HEK293 (cell line): ENCODE measurements around the gene RBM4.
A peak's percentile ranks its signal among the peaks of the same experiment; 100 is the strongest.

Experiments
- CTCF ChIP-seq: fragments of 450-650 bp; formaldehyde crosslinking; IDR thresholded peaks from 2 replicates; pipeline ENCODE4 v1.5.1; 2016; ENCODE audit warnings: missing biosample characterization, missing genetic modification characterization
- HIC1 ChIP-seq: fragments of 450-650 bp; formaldehyde crosslinking; IDR thresholded peaks from 2 replicates; pipeline ENCODE4 v1.5.1; 2016; ENCODE audit warnings: missing biosample characterization, missing genetic modification characterization
- IKZF3 ChIP-seq: fragments of 450-650 bp; IDR thresholded peaks from 2 replicates; pipeline ENCODE4 v1.5.0; 2018; ENCODE audit warnings: missing biosample characterization, mild to moderate bottlenecking, missing genetic modification characterization, moderate library complexity
- KLF1 ChIP-seq: fragments of 450-650 bp; formaldehyde crosslinking; IDR thresholded peaks from 2 replicates; pipeline ENCODE4 v1.5.1; 2016; ENCODE audit warnings: missing biosample characterization, missing genetic modification characterization
- KLF8 ChIP-seq: fragments of 450-650 bp; formaldehyde crosslinking; IDR thresholded peaks from 2 replicates; pipeline ENCODE4 v1.5.1; 2016; ENCODE audit warnings: missing biosample characterization, missing genetic modification characterization
- KLF9 ChIP-seq: fragments of 450-650 bp; formaldehyde crosslinking; IDR thresholded peaks from 2 replicates; pipeline ENCODE4 v1.5.1; 2016; ENCODE audit warnings: missing biosample characterization, missing genetic modification characterization, low read depth
- PRDM6 ChIP-seq: fragments of 450-650 bp; formaldehyde crosslinking; IDR thresholded peaks from 2 replicates; pipeline ENCODE4 v1.5.1; 2017; ENCODE audit warnings: missing biosample characterization, missing genetic modification characterization
- SALL2 ChIP-seq: fragments of 450-650 bp; formaldehyde crosslinking; IDR thresholded peaks from 2 replicates; pipeline ENCODE4 v1.5.0; 2017; ENCODE audit warnings: missing biosample characterization, mild to moderate bottlenecking, missing genetic modification characterization, borderline replicate concordance
- TCF7L2 ChIP-seq: IDR thresholded peaks from 2 replicates; pipeline ENCODE4 v1.6.1; 2011; ENCODE audit warnings: low read depth, mild to moderate bottlenecking, inconsistent platforms, low read length, moderate library complexity, borderline replicate concordance
- WT1 ChIP-seq: fragments of 450-650 bp; formaldehyde crosslinking; IDR thresholded peaks from 2 replicates; pipeline ENCODE4 v1.5.1; 2016; ENCODE audit warnings: missing biosample characterization, missing genetic modification characterization
- ZBTB11 ChIP-seq: fragments of 450-650 bp; formaldehyde crosslinking; conservative IDR thresholded peaks from 2 replicates; pipeline ENCODE4 v1.5.1; 2016; ENCODE audit warnings: low read depth, missing biosample characterization, missing genetic modification characterization
- ZBTB20 ChIP-seq: fragments of 450-650 bp; formaldehyde crosslinking; IDR thresholded peaks from 2 replicates; pipeline ENCODE4 v1.5.1; 2016; ENCODE audit warnings: missing biosample characterization, missing genetic modification characterization
- ZBTB49 ChIP-seq: fragments of 450-650 bp; formaldehyde crosslinking; IDR thresholded peaks from 2 replicates; pipeline ENCODE4 v1.5.1; 2016; ENCODE audit warnings: missing biosample characterization, missing genetic modification characterization, low read depth
- ZBTB6 ChIP-seq: fragments of 450-650 bp; formaldehyde crosslinking; IDR thresholded peaks from 2 replicates; pipeline ENCODE4 v1.5.1; 2017; ENCODE audit warnings: missing biosample characterization, missing genetic modification characterization
- ZBTB7A ChIP-seq: fragments of 450-650 bp; formaldehyde crosslinking; IDR thresholded peaks from 2 replicates; pipeline ENCODE4 v1.5.1; 2016; ENCODE audit warnings: low read depth, missing biosample characterization, missing genetic modification characterization
- ZNF140 ChIP-seq: fragments of 450-650 bp; formaldehyde crosslinking; IDR thresholded peaks from 2 replicates; pipeline ENCODE4 v1.5.1; 2016; ENCODE audit warnings: missing biosample characterization, missing genetic modification characterization
- ZNF175 ChIP-seq: fragments of 450-650 bp; formaldehyde crosslinking; IDR thresholded peaks from 2 replicates; pipeline ENCODE4 v1.5.1; 2016; ENCODE audit warnings: missing biosample characterization, missing genetic modification characterization
- ZNF18 ChIP-seq: fragments of 450-650 bp; formaldehyde crosslinking; IDR thresholded peaks from 2 replicates; pipeline ENCODE4 v1.5.1; 2016; ENCODE audit warnings: missing biosample characterization, missing genetic modification characterization
- ZNF19 ChIP-seq: fragments of 450-650 bp; formaldehyde crosslinking; IDR thresholded peaks from 2 replicates; pipeline ENCODE4; 2016; ENCODE audit warnings: missing biosample characterization, missing genetic modification characterization, low read depth
- ZNF24 ChIP-seq: fragments of 450-650 bp; formaldehyde crosslinking; IDR thresholded peaks from 2 replicates; pipeline ENCODE4 v1.5.1; 2016; ENCODE audit warnings: missing biosample characterization, missing genetic modification characterization
- ZNF37A ChIP-seq: fragments of 450-650 bp; IDR thresholded peaks from 2 replicates; pipeline ENCODE4 v1.5.1; 2018; ENCODE audit warnings: missing biosample characterization, missing genetic modification characterization
- ZNF416 ChIP-seq: fragments of 450-650 bp; formaldehyde crosslinking; IDR thresholded peaks from 2 replicates; pipeline ENCODE4 v1.5.1; 2016; ENCODE audit warnings: missing biosample characterization, missing genetic modification characterization
- ZNF529 ChIP-seq: fragments of 450-650 bp; formaldehyde crosslinking; IDR thresholded peaks from 2 replicates; pipeline ENCODE4 v1.5.1; 2017; ENCODE audit warnings: missing genetic modification characterization, missing biosample characterization; ENCODE audit not compliant: insufficient replicate concordance

The RBM4 gene

GRCh38 chr11:66638177-66639065, at the start of gene RBM4 (continued):
- TF ChIP-seq KLF9 (tag by site-specific recombination) (peak; percentile 37; the same call in 1 of the 2 replicates), KLF1 (0 out of 2 replicates have a peak, but pooled peaks have one; percentile 12), ZNF140 (tag by site-specific recombination) (no peak), ZBTB20 (tag by site-specific recombination) (no peak), ZNF19 (tag by site-specific recombination) (no peak), HIC1 (tag by site-specific recombination) (peak; percentile 54), ZBTB11 (tag by site-specific recombination) (no peak), KLF8 (tag by site-specific recombination) (peak; percentile 56), TCF7L2 (no peak), ZBTB7A (tag by site-specific recombination) (0 out of 2 replicates have a peak, but pooled peaks have one; percentile 62), IKZF3 (no peak), ZNF24 (tag by site-specific recombination) (peak; percentile 68; the same call in 1 of the 2 replicates), ZNF37A (tag by site-specific recombination) (no peak), ZNF18 (tag by site-specific recombination) (peak; percentile 59; the same call in 1 of the 2 replicates), PRDM6 (tag by site-specific recombination) (no peak), ZNF529 (tag by site-specific recombination) (no peak), CTCF (tag by site-specific recombination) (peak; percentile 84), ZNF175 (no peak), ZNF416 (tag by site-specific recombination) (no peak), SALL2 (tag by site-specific recombination) (no peak), ZBTB6 (tag by site-specific recombination) (no peak), ZBTB49 (tag by site-specific recombination) (no peak), WT1 (tag by site-specific recombination) (peak; percentile 25; the same call in 1 of the 2 replicates)
